HepG2 (cell line): Measurements from ENCODE around the gene KRTAP12-4. TPM values are rescaled to one million over a fixed set of nuclear protein-coding genes. Genes with fewer than 3 reads are reported as not detected.

Experiments
- AGO1 ChIP-seq: fragments of 200-400 bp; formaldehyde crosslinking; IDR thresholded peaks from 2 replicates; pipeline ENCODE4 v1.6.1; 2017; ENCODE audit warnings: mild to moderate bottlenecking, low read depth, low read length, moderate library complexity; ENCODE audit not compliant: poor library complexity, severe bottlenecking
- BCL6 ChIP-seq: IDR thresholded peaks from 2 replicates; pipeline ENCODE4 v1.6.1; 2016; ENCODE audit warnings: missing genetic modification reagents, missing compliant biosample characterization
- FOSL2 ChIP-seq: sonication (generic); formaldehyde crosslinking; IDR thresholded peaks from 2 replicates; pipeline ENCODE4 v1.4.0; 2020; ENCODE audit warnings: missing genetic modification reagents
- HOXA3 ChIP-seq: sonication (generic); formaldehyde crosslinking; IDR thresholded peaks from 2 replicates; pipeline ENCODE4 v1.5.0; 2020; ENCODE audit warnings: missing genetic modification reagents
- MYNN ChIP-seq: sonication (generic); formaldehyde crosslinking; IDR thresholded peaks from 2 replicates; pipeline ENCODE4 v1.4.0; 2020; ENCODE audit warnings: mild to moderate bottlenecking, low read depth, missing genetic modification reagents
- NR2F2 ChIP-seq: IDR thresholded peaks from 2 replicates; pipeline ENCODE4 v1.6.1; 2012; ENCODE audit warnings: low read depth, inconsistent platforms, borderline replicate concordance
- ONECUT2 ChIP-seq: sonication (generic); formaldehyde crosslinking; IDR thresholded peaks from 2 replicates; pipeline ENCODE4 v1.4.0; 2020; ENCODE audit warnings: missing genetic modification reagents
- SAFB2 ChIP-seq: sonication (generic); formaldehyde crosslinking; IDR thresholded peaks from 2 replicates; pipeline ENCODE4 v1.5.1; 2020; ENCODE audit warnings: missing genetic modification reagents, low read depth, mild to moderate bottlenecking, borderline replicate concordance
- ZBTB20 ChIP-seq: sonication (generic); formaldehyde crosslinking; IDR thresholded peaks from 2 replicates; pipeline ENCODE4 v1.8.1; 2023; ENCODE audit warnings: missing genetic modification reagents, low read depth, mild to moderate bottlenecking, borderline replicate concordance
- ZBTB42 ChIP-seq: sonication (generic); formaldehyde crosslinking; IDR thresholded peaks from 2 replicates; pipeline ENCODE4 v1.5.0; 2020; ENCODE audit warnings: mild to moderate bottlenecking, missing genetic modification reagents
- ZFP1 ChIP-seq: IDR thresholded peaks from 2 replicates; pipeline ENCODE4 v1.6.1; 2016
- ZFP36 ChIP-seq: fragments of 150-350 bp; IDR thresholded peaks from 2 replicates; pipeline ENCODE4 v1.6.1; 2018; ENCODE audit warnings: borderline replicate concordance, low read length, low read depth; ENCODE audit not compliant: partially characterized antibody
- ZFP36L1 ChIP-seq: sonication (generic); formaldehyde crosslinking; IDR thresholded peaks from 2 replicates; pipeline ENCODE4 v1.8.0; 2022; ENCODE audit warnings: mild to moderate bottlenecking, missing genetic modification reagents, moderate library complexity
- ZNF124 ChIP-seq: sonication (generic); formaldehyde crosslinking; IDR thresholded peaks from 2 replicates; pipeline ENCODE4 v1.4.0; 2020; ENCODE audit warnings: missing genetic modification reagents
- ZNF777 ChIP-seq: sonication (generic); formaldehyde crosslinking; IDR thresholded peaks from 2 replicates; pipeline ENCODE4 v1.4.0; 2020; ENCODE audit warnings: missing genetic modification reagents
- polyA plus RNA-seq, 8 experiments: library from polyadenylated mRNA; depleted of rRNA in 3 of 8; stranded (reverse) in 7 of 8; unstranded in 1 of 8; fragments of >200 nt; fragmentation: Illumina TruSeq in 4 of 8; extraction: Trizol in 4 of 8; gene quantifications; 2 replicates each; pipeline versions ENCODE4 v1.2.1 to v1.2.3, GENCODE V29; 2011 to 2016; ENCODE audit warnings: low read depth in 4 of 8, missing spikeins in 1 of 8, mixed read lengths in 1 of 8; ENCODE audit not compliant: insufficient read depth in 1 of 8
- total RNA-seq, 5 experiments: library from RNA; depleted of rRNA; stranded (reverse); fragments of >200 nt; fragmentation: Illumina TruSeq; extraction: Trizol; gene quantifications; 2 replicates each; pipeline ENCODE4 v1.2.3, GENCODE V29; 2016; ENCODE audit warnings: low read depth in 1 of 5
- TF ChIP-seq, protein P1 (sequence below): sonication (generic); formaldehyde crosslinking; IDR thresholded peaks from 2 replicates; pipeline ENCODE4 v1.4.0; 2020; ENCODE audit warnings: mild to moderate bottlenecking, missing genetic modification reagents
- TF ChIP-seq, protein P2 (sequence below): fragments of 450-650 bp; IDR thresholded peaks from 2 replicates; pipeline ENCODE4 v1.6.1; 2017; ENCODE audit warnings: mild to moderate bottlenecking
- TF ChIP-seq, protein P3 (sequence below): sonication (generic); formaldehyde crosslinking; IDR thresholded peaks from 2 replicates; pipeline ENCODE4 v1.4.0; 2020; ENCODE audit warnings: missing genetic modification reagents
- TF ChIP-seq, protein P4 (sequence below): sonication (generic); formaldehyde crosslinking; IDR thresholded peaks from 2 replicates; pipeline ENCODE4 v1.8.1; 2023; ENCODE audit warnings: missing genetic modification reagents, inconsistent platforms, borderline replicate concordance
- TF ChIP-seq, protein P5 (sequence below): sonication (generic); formaldehyde crosslinking; IDR thresholded peaks from 2 replicates; pipeline ENCODE4 v1.5.1; 2020; ENCODE audit warnings: mild to moderate bottlenecking, moderate library complexity, missing genetic modification reagents

Gene KRTAP12-4
- total and polyA plus RNA-seq, 2 of the 13 experiments (the other 11 are each of a cell fraction or from before 2014, with no cell fraction given): not detected

DNA sequence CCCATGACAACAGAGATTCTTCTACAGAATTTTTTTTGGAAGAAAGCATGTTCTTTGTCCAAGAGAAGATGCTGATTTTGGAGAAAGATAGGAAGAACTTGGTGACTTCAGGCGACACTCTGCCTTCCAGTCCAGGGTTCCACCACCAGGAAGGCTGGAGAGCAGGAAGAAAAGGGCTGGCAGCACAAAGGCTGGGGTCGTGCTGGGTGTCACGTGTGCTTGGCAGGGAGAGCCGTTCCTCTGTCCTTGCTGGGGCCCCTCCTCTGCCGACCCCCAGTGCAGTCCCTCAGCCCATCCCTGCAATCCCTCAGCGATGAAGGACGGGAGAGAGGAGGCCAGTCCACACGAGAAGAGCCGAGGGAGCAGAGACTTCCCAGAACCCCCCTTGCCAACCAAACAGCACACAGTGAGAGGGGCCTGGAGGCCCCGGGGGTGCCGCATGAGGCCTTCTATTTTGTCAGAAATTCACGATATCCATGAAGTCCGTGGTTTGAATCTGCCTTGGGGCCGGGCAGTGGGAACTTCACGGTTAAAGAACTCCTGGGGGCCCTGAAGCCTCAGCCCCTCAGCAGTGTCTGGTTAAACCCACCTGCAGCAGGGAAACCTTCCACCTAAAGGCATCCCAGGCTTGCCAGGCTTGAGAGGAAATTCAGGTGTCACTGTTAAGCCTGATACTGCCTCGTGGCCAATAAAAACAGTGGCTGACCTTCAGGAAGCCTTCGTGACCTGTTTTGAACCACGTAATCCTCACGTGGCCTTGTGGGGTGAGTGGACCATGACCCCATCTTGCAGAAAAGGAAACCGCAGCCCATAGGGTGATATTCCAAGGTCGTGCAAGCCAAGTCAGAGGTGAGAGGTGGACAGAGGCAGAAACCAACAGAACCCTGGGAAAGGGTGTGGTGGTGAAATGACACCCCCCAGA lies 45.9 kb upstream of the KRTAP12-4 start (continued):
- TF ChIP-seq, protein P1, sequence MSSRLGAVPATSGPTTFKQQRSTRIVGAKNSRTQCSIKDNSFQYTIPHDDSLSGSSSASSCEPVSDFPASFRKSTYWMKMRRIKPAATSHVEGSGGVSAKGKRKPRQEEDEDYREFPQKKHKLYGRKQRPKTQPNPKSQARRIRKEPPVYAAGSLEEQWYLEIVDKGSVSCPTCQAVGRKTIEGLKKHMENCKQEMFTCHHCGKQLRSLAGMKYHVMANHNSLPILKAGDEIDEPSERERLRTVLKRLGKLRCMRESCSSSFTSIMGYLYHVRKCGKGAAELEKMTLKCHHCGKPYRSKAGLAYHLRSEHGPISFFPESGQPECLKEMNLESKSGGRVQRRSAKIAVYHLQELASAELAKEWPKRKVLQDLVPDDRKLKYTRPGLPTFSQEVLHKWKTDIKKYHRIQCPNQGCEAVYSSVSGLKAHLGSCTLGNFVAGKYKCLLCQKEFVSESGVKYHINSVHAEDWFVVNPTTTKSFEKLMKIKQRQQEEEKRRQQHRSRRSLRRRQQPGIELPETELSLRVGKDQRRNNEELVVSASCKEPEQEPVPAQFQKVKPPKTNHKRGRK (CRISPR knock-in tag): no peak
- no peak for TF ChIP-seq ONECUT2 (CRISPR knock-in tag)
- no peak for TF ChIP-seq ZFP36
- no peak for TF ChIP-seq ZBTB42 (CRISPR knock-in tag)
- TF ChIP-seq NR2F2: 0 out of 2 replicates have a peak, but pooled peaks have one; percentile 34
- no peak for TF ChIP-seq MYNN
- peak; percentile 75; the same call in 1 of the 2 replicates for TF ChIP-seq HOXA3 (CRISPR knock-in tag)
- no peak for TF ChIP-seq ZNF124
- TF ChIP-seq, protein P2, sequence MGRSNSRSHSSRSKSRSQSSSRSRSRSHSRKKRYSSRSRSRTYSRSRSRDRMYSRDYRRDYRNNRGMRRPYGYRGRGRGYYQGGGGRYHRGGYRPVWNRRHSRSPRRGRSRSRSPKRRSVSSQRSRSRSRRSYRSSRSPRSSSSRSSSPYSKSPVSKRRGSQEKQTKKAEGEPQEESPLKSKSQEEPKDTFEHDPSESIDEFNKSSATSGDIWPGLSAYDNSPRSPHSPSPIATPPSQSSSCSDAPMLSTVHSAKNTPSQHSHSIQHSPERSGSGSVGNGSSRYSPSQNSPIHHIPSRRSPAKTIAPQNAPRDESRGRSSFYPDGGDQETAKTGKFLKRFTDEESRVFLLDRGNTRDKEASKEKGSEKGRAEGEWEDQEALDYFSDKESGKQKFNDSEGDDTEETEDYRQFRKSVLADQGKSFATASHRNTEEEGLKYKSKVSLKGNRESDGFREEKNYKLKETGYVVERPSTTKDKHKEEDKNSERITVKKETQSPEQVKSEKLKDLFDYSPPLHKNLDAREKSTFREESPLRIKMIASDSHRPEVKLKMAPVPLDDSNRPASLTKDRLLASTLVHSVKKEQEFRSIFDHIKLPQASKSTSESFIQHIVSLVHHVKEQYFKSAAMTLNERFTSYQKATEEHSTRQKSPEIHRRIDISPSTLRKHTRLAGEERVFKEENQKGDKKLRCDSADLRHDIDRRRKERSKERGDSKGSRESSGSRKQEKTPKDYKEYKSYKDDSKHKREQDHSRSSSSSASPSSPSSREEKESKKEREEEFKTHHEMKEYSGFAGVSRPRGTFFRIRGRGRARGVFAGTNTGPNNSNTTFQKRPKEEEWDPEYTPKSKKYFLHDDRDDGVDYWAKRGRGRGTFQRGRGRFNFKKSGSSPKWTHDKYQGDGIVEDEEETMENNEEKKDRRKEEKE: no peak
- TF ChIP-seq AGO1: no peak
- TF ChIP-seq, protein P3, sequence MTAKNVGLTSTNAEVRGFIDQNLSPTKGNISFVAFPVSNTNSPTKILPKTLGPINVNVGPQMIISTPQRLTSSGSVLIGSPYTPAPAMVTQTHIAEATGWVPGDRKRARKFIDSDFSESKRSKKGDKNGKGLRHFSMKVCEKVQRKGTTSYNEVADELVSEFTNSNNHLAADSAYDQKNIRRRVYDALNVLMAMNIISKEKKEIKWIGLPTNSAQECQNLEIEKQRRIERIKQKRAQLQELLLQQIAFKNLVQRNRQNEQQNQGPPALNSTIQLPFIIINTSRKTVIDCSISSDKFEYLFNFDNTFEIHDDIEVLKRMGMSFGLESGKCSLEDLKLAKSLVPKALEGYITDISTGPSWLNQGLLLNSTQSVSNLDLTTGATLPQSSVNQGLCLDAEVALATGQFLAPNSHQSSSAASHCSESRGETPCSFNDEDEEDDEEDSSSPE (CRISPR knock-in tag): peak; percentile 41; the same call in 1 of the 2 replicates
- TF ChIP-seq, protein P4, sequence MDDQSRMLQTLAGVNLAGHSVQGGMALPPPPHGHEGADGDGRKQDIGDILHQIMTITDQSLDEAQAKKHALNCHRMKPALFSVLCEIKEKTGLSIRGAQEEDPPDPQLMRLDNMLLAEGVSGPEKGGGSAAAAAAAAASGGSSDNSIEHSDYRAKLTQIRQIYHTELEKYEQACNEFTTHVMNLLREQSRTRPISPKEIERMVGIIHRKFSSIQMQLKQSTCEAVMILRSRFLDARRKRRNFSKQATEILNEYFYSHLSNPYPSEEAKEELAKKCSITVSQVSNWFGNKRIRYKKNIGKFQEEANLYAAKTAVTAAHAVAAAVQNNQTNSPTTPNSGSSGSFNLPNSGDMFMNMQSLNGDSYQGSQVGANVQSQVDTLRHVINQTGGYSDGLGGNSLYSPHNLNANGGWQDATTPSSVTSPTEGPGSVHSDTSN: no peak
- peak; percentile 24; the same call in 1 of the 2 replicates for TF ChIP-seq ZFP1
- peak; percentile 62; the same call in 1 of the 2 replicates for TF ChIP-seq BCL6 (CRISPR knock-in tag)
- TF ChIP-seq ZNF777 (CRISPR knock-in tag): no peak
- peak; percentile 93; the same call in 1 of the 2 replicates for TF ChIP-seq ZBTB20 (CRISPR knock-in tag)
- peak; percentile 80 for TF ChIP-seq FOSL2
- TF ChIP-seq SAFB2: no peak
- TF ChIP-seq, protein P5, sequence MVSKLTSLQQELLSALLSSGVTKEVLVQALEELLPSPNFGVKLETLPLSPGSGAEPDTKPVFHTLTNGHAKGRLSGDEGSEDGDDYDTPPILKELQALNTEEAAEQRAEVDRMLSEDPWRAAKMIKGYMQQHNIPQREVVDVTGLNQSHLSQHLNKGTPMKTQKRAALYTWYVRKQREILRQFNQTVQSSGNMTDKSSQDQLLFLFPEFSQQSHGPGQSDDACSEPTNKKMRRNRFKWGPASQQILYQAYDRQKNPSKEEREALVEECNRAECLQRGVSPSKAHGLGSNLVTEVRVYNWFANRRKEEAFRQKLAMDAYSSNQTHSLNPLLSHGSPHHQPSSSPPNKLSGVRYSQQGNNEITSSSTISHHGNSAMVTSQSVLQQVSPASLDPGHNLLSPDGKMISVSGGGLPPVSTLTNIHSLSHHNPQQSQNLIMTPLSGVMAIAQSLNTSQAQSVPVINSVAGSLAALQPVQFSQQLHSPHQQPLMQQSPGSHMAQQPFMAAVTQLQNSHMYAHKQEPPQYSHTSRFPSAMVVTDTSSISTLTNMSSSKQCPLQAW (CRISPR knock-in tag): peak; percentile 80
- TF ChIP-seq ZFP36L1 (CRISPR knock-in tag): peak; percentile 69; the same call in 1 of the 2 replicates
